Stimulated activated CD8-positive, alpha-beta memory T cell treated with anti-CD3 and anti-CD28 coated beads, Interleukin-7, amount 100 ng/mL, for 4 hours (primary cell): ENCODE measurements around the gene GRM2.
A peak's percentile ranks its signal among the peaks of the same experiment; 100 is the strongest.

Source experiments
- DNase-seq, 2 donors: peaks; one replicate each; pipeline ENCODE4 v3.0.0-alpha.2; 2020; ENCODE audit warnings: low read depth in 2 of 2

The GRM2 gene

DNA sequence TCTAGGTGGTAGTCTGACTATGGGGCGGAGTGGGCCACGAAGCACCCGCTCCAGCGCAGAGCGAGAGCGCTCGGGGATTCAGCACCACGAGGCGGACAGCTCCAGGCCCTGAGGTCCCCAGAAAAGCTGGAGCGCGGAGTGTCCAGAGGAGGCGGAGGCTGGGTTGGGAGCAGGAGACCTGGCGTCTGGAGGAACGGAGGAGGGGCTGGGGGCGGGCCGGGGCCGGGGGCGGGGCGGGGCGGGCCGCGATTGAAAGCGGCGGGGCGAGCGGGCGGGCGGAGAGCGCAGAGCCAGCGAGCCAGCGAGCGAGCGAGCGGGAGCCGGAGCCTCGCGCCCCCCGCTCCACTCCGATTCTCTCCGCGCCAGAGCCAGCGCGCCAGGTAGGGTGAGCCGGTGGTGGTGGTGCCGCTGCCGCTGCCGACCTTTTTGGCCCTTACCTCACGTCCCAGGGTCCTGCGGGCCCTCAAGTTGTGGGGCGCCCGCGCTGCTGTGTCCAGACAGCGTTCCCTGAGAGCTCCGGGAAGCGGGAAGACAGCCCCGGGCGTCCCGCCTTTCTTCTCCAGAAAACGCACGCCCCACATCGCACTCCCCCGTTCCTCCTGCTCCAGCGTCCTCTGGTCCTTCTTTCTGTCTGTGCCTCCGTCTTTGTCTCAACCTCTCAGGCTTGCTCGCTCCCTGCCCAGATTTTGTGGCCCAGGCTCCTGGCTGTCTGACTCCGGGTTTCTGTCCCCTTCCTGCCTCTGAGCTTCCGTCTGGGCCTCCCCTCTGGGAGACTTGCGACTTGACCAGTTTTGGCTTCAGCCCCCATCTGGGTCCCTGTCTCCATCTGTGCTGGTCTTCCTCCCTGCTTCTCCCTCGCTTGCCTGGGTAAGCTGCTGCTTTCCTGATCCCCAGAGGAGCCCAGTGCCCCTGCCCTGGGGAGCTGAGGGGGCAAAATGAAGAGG, at the start of gene GRM2:
GRM2 (plus strand) TSS at position 281 of the 944 bp plus-strand sequence. CDS start 1,916 bp downstream, outside the sequence.
- DNase-seq: no peak

DNA sequence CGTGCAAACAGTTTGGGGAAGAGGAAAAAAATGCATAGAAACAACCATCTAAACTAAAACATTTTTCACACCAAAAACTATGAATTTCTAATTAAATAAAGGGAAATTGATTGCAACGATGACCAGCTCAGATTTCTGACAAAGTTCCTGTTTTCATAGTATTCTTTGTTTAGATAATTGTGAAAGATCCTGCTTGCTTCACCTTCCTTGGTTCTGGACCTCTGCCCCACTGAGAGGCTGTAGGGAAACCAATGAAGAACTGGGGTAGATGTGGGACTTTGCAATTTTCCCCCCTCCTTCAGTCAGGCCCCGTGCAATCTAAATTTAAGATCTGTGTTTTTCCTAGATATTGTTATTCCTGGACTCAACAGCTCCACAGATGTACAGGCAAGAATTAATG, 49.6 kb upstream of the GRM2 start:
- DNase-seq: no peak

DNA sequence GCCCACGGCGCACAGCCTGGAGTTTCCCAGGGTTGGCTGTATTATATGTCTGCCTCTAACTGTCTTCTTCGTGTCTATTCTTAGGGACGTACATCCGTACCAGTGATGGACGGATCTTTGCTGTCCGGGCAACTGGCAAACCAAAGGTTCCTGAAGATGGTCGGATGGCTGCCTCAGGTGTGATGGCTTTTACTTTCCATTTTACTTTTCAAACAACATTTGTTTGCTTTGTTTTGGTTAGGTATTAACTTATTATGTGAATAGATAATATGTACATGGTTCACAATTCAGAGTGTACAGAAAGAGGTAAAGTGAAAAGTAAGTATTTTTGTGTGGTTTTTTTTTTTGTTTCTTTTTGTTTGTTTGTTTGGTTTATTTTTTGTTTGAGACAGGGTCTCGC, 46.9 kb upstream of the GRM2 start:
- DNase-seq: no peak

DNA sequence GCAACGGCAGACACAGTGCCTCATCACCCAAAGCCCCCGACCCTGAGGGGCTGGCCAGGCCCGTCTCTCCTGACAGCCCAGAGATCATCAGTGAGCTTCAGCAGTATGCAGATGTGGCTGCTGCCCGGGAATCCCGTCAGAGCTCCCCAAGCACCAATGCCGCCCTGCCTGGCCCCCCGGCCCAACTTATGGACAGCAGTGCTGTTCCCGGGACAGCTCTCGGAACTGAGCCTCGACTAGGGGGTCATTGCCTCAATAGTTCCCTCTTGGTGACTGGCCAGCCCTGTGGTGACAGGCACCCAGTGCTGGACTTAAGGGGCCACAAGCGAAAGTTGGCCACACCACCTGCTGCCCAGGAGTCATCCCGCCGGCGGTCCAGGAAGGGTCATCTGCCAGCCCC, 44.4 kb upstream of the GRM2 start:
- no peak for DNase-seq

DNA sequence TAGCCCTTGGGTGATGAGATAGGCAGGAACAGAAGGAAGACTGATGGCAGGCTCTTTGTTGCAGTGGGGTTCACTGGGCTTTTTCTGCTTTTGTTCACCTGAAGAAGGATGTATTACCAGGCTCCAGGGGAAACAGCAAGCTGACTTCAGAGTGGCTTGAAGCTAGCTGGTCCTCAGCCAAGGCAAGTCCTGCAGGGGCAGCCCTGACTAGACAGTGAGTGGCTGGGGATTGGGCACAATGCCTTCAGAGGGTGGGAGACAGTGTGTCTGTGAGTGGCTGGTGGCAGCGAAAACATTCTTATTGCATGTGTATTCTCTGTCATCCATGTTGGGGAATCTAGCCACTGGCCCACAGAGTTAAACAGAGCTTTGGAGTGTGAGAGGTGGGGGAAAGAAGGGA, 38.1 kb upstream of the GRM2 start:
- DNase-seq: no peak

DNA sequence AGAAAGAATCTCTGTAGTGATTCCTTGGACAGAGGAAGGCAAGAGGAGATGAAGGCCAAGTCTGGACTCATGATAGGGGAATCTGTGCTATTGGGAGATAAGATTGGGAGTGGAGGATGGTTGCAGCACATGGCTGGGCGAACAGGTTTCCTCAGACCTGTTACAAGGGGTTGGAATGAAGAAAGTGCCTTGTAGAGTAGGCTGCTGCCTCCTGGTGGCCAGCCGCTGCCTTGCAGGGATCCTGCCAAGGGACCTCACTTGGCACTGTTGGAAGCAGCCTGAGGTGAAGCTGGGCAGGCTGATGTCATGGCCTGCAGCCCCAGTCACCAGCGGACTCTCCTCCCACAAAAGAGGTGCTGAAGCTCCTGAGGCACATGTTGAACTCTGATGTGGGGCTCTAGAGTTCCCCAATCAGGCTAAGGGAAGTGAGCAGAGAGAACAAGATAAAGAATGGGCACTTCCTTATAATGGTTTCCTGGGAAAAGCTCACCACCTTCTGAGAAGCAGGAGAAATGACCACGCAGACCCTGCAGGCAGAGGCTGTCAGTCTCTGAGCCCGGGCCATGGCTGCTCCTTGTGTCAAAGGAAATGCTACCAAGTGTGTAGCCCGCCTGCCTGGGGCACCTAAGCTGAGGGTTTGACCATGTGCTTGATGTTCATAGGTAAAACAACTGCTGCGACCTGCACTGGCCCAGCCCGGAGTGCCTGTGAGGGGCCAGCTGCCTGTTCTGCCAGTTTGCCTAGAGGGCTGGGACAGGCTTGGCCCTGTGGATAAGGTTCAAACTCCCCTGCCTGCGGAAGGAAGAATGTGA, 37.4 kb upstream of the GRM2 start:
- peak; percentile 56 to 66 for DNase-seq

DNA sequence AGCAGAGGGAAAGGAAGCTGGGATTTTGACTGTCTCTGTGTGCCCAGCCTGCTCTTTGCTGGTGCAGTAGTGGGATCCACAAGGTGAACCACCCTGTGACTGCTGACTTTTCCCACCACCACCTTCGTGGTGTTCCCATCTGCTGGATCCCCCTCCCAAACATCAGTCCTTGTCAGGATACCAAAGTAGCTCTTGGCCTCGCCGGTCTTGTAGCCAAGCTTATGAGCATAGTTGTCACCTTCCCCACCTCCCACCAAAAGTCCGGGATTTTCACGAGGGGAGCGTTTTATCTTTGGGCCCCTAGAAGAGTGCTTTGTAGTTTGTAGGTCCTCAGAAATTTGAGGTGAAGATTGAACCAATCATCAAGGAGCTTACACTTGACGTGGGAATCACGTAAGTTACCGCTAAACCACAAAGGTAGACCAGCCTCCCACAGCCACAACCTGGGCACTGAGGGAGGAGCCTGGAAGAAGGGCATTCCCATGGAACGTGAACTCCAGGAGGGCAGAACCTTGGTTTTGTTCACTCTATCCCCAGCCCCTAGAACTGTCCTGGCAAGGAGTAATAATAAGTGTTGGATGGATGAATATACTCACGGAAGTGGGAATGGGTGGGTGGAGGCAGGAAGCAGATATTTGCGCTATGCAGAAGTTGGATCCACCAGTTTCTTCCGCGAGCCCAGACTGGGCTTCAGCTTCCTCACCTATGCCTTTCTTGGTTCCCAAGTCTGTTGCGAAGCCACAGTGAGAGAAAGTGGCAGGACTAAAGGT, 36.6 kb upstream of the GRM2 start:
- no peak for DNase-seq

DNA sequence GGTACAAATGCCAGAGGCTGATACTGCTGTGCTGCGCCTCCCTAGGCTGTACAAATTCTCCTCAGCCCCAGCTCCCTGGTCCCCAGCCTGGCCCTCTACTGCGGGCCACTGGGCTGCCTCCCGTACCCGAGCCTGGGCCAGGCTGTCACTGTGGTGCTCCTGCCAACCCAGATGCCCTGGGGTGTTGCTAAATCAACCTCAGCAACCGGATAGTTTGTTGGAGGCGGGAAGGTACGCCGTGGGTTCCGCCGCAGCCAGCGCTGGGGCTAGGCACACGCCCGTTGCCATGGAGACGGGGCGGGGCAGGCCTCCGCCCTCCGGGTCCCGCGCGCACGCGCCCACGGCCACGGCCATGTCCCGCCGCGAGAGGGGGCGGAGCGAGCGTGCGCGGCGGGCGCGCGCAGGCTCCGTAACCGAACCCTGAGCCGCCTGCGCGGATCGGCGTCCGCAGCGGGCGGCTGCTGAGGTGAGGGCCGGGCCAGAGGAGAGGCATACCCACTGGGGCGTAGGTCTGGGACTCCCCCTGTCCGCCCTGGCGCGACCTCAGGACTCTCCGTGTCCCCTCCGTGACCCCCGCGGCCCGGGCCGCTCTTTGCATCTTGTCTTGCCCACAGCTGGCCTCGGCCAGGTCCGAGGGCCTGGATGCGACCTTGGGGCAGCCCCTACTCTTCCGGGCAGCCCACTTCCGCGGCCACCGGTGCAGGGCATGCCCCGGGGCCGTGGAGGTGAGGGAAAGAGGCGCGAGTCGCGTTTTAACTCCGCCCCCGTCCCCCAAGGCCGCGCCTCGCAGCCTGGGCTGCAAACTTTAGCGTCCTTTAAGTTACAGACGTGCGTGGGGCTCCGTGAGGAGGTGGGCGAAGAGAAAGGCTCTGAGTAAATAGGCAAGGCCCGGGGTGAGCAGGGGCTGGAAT, 35.8 kb upstream of the GRM2 start, which contains the start of gene TEX264:
TEX264 (plus strand) TSS at position 430 of the 911 bp plus-strand sequence. CDS start 3,053 bp downstream, outside the sequence.
- DNase-seq: peak; percentile 77 to 92

DNA sequence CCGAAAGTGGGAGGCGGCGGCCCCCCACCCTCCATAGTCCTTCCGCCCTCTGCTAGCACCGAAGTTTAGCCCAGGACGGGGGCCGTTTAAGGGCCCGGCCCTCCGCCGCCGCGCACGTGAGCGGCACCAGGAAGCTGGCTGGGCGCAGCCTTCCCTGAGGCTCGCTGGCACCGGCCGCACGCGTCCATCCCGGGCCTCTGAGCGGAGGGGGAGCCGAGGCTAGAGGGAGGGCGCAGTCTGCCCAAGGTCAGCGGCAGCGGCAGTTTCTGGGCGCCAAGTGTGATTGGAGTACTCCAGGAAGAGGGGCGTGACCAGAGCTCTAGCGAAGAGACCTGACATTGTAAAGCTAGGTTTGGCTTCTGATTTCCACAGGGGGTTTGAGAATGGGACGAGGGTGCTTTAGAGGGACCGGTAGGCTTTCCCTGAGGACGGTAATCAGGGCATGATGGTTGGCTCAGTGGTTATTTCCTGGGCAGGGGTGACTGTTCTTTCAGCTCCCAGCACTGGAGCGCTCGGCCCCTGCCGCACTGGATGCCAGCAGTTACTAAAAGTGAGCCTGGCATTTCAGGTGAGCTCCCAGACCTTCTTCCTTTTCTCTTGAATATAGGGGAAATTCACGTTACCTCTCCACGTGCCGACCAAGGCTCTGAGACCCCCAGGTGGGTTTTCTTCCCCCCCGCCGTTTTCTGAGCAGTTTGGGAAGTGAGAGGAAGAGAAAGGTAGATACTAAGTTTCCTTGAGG, 35.0 kb upstream of the GRM2 start:
- DNase-seq: peak in 1 of 2 donors; percentile 40

DNA sequence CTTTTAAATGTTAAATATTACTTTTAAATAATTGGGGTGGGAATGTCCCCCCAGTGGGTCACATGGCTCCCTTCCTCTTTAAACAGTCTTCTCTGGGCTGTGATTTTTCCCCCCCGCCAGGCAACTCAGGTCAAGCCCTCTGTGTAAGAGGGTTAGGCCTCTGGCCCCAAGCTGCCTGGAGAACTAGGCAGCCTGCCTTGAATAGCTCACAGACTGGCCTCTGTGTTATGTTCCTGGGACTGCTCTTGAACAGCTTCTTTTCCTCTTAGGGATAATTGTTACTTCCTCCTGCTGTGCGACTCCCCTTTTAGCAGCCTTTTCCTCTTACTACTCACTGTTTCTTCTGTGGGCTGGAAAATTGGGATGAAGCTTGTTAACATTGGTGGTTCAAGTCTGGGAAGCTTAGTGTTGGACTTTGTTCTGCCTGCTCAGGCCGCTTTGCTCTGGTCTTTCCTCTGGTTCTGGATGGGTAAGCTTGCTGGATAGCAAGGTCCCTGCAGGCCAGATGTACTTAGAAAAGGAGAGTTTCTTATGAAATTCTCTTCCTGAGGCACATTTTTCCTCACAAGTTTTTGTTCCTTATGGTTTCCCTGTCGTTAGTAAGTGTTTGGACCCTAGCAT, 33.6 kb upstream of the GRM2 start:
- DNase-seq: no peak

DNA sequence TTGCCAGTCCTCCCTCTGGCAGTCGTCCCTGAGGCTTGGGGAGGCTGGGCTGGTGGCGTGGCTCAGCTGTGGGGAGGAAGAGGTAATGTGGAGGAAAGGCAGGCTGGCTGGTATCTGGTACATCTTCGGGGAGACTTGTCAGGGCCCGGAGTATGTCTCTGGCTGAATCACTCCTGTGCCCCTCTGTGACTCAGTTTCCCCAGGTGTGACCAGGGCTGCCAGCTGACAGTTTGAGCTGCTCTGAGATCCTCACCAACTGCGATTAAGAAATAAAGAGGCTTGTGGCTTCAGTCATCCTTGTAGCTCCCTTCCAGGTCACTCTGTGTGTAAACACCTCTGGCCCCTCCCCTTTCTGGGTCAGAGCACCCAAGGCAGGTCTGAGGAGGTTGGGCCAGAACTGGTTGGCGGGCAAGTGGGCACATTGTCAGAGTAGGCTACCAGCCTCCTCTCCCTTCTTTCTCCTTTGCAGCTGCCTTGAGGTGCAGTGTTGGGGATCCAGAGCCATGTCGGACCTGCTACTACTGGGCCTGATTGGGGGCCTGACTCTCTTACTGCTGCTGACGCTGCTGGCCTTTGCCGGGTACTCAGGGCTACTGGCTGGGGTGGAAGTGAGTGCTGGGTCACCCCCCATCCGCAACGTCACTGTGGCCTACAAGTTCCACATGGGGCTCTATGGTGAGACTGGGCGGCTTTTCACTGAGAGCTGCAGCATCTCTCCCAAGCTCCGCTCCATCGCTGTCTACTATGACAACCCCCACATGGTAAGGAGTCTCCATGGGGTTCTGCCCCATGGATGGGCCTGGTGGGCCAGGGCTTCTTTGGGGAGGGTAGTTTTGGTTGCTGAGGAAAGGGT, 32.8 kb upstream of the GRM2 start:
- no peak for DNase-seq

DNA sequence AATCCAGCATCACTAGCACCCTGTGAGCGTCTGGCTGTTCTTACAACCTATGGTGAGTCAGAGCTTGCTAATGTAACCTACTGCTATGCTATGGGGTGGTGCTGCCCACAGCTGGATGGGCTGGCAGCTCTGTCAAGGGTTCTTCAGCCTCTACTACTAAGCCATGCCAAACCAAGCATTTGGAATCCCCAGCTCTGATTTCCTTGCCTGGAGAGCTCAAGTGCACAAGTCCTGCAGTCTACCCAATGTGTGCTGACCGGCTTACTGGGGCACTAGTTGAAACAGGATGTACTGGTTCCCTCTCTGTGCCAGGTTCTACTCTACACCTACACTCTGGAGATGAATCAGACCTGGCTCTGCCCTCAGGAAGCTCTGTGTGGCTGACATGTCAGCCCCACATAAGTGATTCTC, 31.7 kb upstream of the GRM2 start:
- no peak for DNase-seq

DNA sequence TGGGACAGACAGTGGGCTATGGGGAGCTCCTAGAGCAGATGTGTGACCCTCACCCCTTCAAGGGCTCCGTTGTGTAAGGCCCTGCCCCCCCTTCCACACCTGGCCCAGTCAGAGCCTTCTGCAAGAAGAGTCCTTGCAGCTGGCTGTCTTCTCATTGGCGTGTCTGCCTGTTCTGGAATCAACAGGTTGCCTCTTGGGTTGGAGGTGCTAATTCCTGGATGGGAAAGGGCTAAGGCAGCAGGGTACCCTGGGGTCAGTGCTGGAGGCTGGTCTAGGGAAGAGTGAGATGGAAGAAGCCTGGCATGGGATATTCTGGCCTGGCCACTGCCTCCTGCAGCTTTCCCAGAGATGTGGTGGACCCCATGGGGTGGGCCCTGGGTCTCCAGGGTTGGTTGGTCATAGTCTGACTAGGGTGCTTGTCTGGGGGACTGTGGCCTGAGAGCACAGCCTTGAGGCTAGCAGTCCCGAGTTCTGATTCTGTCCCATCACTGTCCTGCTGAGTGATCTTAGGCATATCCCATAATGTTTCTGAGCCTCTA, 30.7 kb upstream of the GRM2 start:
- DNase-seq: no peak

DNA sequence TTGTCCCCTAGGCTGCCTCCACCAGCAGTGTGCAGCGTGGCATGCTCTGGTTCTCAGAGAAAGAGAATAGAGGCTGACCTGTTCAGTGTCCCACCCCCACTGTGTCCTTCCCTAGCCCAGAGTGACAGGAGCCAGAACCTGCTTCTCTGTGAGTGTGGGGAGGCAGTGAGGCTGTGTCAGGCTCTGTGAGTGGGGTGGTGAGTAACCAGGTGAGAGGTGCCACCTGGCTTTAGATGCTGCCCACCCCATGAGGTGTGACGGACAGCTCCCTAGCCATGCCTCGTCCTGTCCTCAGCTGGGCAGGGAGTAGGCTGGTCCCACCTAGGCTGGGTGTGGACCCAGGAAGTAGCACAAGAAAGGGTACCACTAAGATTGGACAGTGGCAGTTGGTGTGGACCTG, 29.5 kb upstream of the GRM2 start:
- no peak for DNase-seq

DNA sequence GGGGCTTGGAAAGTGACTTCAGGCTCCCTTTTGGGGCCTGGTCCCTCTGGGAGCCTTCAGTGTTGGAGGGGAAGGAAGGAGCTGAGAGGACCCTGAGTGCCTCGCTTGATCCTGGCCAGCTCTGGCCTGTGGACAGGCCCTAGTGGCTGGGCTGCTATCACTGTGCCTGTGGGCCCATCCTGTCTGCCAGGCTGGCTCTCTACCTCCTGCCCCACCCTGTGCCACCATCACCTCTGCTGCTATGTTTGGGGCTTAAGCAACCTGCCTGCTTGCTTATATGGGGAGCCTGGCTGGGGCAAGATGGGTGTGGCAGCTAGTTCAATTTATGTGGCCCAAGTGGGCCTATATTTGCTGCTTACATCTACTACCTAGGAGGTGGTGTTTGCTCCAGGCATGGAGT, 28.7 kb upstream of the GRM2 start:
- no peak for DNase-seq

DNA sequence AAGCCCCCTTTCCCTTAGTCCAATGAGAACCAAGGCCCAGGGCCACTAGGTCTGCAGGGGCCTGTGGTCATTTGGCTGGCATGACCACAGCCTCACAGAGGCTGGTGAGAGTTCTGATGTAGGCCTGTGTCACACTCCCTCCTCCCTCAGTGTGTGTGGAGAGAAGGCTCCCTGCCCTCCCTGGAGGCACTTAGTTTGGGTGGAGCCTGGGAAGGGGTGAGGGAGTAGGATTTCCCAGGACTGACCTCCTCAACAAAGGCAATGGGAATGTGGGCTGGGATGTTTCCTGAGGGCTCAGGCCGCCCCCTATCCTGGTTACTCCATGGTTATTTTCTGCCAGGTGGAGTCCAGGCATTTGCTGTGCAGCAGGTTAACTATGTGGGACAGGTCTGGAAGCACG, 28.2 kb upstream of the GRM2 start:
- DNase-seq: no peak

DNA sequence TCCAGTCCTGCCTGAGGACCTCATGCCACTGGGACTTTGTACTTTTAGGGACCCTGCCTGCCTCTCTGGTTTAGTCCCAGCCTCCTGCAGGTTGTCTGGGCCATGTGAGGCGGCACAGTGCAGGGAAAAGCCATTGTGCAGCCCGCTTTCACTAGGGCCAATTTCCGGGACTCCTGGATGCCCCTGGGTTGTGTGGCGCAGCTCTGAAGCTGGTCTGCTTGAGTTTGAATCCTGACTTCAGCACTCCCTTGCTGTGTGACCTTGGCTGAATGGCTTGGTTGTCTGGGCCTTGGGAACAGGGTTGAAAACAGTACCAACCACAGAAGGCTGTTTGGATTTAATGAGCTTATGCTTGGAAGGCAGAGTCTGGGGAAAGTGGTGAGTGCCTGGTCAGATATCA, 27.6 kb upstream of the GRM2 start:
- DNase-seq: no peak

DNA sequence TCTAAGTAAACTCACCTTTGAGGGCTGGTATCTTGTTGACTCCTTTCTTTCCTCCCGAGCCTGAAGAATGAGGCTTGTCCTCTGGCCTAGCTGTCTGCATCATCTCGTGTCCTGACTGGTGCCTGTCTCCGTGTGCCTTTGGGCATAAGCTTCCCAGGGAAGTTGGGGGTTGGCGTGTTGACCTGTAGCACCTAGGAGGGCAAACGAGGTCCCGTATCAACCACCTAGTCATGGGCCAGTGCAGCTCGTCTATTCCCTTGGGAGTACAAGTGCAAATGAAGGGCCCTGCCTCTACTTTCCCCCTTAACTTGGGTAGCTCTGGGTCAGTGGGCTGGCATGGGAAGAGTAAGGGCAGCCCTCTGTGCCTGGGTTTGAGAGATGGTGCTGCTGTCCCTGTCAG, 27.1 kb upstream of the GRM2 start:
- DNase-seq: no peak
